Activated CD8-positive, alpha-beta memory T cell treated with anti-CD3 and anti-CD28 coated beads, Interleukin-2, amount 50 U/mL, for 24 hours (primary cell): ENCODE measurements around the gene MYL2.
"Not testable (repeated sequence)": the region's sequence is repeated elsewhere in the genome, so short reads cannot be mapped to it uniquely, and the experiment has no call there.

Experiments used
- DNase-seq: peaks from one replicate; pipeline ENCODE4 v3.0.0-alpha.2; 2020; ENCODE audit errors: extremely low read depth

The MYL2 gene

DNA sequence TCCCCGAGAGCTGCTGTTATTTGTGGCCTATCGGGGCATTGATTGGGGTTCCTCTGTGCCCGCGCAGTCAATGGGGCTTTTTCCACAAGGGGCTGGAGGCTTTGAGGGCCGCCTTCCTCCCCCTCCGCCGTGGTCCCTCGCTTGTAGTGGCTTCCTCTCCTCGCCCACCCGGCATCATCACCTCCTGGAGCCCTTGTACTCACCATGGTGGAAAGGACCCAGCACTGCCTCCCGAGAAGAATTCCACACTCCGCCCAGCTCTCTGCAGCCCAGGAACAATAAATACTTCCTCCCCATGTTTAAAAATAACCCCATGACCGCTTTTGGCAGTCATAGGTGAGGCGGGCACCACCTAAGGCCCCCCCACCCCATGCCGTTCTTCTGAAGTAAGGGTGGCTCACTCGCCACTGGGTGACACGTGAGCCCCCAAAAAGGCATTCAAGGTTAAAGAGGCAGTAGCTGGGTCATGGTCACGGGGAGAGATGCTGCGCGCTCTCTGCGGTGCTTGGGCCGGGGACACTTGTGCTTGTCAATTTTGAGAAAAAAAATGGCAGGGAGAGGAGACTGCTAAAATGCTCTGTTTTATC, at the start of gene MYL2:
Gene MYL2 (minus strand): TSS at position 256 of the 587 bp plus-strand sequence. CDS start 50 bp downstream, at position 206.
- no peak for DNase-seq

GRCh38 chr12:110966081-110966760, 45.8 kb upstream of the MYL2 start:
- DNase-seq, result no peak

- DNase-seq, result no peak
These were observed 45.2 kb upstream of the MYL2 start for GRCh38 chr12:110965574-110965973.

DNA sequence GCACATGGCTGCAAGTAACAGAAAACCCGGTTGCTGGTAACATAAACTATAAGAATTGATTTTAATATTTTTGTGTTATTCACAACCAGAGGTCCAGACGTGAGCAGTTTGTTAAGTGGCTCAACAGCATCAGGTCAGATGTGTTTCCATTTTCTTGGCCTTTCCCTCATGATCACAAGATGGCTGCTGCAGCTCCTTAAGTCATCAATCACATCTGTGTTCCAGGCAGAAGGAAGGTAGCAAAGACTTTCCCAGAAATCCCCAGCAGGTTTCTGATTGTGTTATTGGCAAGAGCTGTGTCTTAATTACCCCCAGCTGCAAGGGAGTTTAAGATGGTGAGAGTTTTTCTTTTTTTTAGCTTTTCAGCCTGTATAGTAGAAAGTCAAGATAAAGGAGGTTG, 40.4 kb upstream of the MYL2 start:
- no peak for DNase-seq

DNA sequence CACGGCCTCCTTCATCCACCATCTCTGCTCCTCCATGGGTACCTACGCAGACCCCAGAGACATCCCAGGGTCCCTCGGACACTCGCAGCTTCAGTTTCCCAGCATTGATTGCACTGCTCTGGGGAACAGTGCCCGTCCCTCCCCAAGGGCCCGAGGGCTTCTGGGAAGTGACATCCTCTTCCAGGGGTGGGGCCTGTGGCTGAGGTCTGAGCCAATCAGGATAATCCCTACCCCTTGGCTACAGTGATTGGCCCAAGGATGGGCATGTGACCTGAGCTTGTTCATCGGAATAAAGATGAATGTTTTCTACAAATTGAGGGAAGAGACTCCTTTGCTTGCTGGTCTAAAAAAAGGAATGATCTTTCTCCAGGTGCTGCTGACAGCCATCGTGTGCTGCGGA, 37.3 kb upstream of the MYL2 start:
- no peak for DNase-seq

DNA sequence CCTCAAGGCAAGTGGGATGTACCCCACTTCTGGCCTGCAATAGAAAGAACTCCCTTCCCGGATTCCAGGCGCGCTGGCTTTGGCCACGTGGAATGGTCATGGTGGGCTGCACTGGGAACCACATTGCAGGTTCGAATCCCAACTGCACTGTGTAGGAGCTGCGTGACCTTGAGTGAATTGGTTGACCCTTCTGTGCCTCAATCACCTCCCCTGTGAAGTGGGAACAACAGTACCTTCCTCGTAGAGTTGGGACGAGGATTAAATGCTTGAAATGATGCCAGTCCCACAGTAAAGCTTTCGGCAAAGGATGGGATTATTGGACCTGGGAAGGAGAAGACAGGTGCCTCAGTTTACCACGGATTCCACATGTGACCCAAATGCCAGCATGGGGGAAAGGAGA, 36.8 kb upstream of the MYL2 start:
- no peak for DNase-seq

DNA sequence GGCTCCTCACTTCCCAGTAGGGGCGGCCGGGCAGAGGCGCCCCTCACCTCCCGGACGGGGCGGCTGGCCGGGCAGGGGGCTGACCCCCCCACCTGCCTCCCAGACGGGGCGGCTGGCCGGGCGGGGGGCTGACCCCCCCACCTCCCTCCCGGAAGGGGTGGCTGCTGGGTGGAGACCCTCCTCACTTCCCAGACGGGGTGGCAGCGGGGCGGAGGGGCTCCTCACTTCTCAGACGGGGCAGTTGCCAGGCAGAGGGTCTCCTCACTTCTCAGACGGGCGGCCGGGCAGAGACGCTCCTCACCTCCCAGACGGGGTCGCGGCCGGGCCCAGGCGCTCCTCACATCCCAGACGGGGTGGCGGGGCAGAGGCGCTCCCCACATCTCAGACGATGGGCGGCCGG, 30.5 kb upstream of the MYL2 start:
- DNase-seq, result not testable (repeated sequence)

DNA sequence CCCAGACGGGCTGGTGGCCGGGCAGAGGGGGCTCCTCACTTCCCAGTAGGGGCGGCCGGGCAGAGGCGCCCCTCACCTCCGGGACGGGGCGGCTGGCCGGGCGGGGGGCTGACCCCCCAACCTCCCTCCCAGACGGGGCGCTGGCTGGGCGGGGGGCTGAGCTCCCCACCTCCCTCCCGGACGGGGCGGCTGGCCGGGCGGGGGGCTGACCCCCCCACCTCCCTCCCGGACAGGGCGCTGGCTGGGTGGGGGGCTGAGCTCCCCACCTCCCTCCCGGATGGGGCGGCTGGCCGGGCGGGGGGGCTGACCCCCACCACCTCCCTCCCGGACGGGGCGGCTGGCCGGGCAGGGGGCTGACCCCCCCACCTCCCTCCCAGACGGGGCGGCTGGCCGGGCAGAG, 30.1 kb upstream of the MYL2 start:
- DNase-seq, result not testable (repeated sequence)

GRCh38 chr12:110948041-110948440, 27.7 kb upstream of the MYL2 start:
- no peak for DNase-seq

GRCh38 chr12:110943373-110943772, 23.0 kb upstream of the MYL2 start:
- no peak for DNase-seq

- no peak for DNase-seq
These were observed 21.0 kb upstream of the MYL2 start for GRCh38 chr12:110941391-110941790.

GRCh38 chr12:110940933-110941332, 20.6 kb upstream of the MYL2 start:
- DNase-seq, result no peak

DNA sequence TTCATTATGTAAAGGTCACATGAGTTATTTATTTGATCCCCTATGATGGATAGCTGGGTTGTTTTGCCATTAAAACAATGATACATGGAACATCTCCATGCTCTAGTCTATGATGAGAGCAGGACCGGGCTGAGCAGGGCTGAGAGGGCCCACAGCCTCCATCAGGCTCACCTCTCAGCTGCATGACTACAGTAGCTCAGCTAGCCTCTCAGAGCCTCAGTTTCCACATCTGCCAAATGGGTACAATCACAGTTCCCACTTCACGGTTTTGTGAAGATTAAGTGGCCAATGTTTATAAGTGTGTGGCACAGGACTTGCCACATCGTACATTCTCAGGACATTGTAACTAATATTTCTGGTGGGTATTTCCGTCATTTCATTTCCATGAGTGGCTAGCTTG, 19.9 kb upstream of the MYL2 start:
- no peak for DNase-seq

- peak; percentile 1 for DNase-seq
These were observed 16.8 kb upstream of the MYL2 start for GRCh38 chr12:110937104-110937641.

- no peak for DNase-seq
These were observed 16.2 kb upstream of the MYL2 start for GRCh38 chr12:110936367-110937103.

DNA sequence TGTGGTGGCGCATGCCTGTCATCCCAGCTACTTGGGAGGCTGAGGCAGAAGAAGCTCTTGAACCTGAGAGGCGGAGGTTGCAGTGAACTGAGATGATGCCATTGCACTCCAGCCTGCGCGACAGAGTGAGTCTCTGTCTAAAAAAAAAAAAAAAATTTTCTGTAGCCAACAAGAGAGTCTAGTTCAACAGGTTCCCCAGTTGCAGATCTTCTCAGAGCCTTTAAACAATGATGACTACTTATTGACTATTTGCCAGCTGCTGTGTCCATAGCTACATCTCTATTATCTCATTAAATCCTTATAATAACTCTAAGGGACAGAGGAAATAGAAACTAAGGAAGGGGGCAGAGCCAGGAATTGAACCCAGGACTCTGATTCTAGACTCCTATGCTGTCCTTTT, 15.2 kb upstream of the MYL2 start:
- no peak for DNase-seq

GRCh38 chr12:110934093-110934852, 13.9 kb upstream of the MYL2 start:
- DNase-seq, result no peak

DNA sequence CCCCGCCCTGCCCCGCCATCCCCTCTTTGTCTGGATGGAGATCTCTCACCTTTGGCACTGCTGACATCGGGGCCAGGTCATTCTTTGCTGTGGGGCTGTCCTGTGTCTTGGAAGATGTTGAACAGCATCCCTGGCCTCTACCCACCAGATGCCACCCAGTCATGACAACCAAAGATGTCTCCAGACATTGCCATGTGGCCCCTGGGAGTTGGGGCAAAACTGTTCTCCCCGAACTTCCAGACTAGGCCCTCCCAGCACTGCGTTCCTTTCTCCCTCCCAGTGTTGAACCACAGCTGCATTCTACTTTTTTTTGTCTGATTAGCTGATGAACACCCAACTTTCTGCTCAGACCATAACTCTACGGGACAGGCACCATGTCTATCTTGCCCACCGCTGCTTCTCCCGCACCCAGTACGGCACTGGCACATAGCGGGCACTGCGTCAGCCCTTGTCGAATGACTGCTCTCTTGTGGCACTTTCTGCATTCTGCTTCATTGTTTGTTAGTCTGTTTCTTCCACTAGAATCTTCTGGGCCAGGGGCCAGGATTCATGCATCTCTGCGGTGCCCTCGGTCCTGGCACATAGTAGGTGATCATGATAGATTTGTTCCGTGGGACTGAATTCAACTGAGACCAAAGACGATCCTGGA, 13.1 kb upstream of the MYL2 start:
- no peak for DNase-seq

- no peak for DNase-seq
These were observed 11.7 kb upstream of the MYL2 start for GRCh38 chr12:110932046-110932445.

DNA sequence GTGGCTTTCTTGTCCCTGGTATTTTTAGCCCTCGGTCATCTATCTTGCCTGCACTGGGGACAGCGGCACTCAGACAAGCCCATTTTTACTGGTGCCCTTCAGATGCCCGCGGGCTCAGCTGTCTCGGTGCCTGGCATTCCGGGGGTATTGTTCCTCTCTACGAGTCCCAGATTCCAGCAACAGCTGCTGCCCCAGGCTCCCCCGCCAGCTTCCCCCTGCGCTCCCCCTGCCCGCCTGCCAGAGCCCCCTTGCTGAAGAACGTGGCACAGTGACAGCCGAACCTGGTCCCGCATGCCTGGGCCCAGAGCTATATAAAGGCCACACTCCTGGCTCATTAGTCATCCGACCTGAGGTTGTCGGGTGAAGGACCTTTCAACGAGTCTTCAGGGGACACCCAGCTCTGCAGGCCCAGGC, 10.9 kb upstream of the MYL2 start:
- DNase-seq, result no peak
